Choroid plexus epithelial cell (primary cell): Measurements from ENCODE around the gene ABCB8.

Experiments
- DNase-seq: peaks from one replicate; pipeline ENCODE4 v3.0.0-alpha.2; 2010; ENCODE audit warnings: low read depth
- H3K4me3 ChIP-seq: 2 replicates; pipeline ENCODE4 v1.5.1; 2011; ENCODE audit warnings: low read depth, mild to moderate bottlenecking, control low read depth, low read length, moderate library complexity
- TF ChIP-seq, protein P1 (sequence below): conservative IDR thresholded peaks from 2 replicates; pipeline ENCODE4 v1.5.1; 2011; ENCODE audit warnings: low read depth, mild to moderate bottlenecking, control low read depth, inconsistent platforms, low read length, moderate library complexity

ABCB8 gene

DNA sequence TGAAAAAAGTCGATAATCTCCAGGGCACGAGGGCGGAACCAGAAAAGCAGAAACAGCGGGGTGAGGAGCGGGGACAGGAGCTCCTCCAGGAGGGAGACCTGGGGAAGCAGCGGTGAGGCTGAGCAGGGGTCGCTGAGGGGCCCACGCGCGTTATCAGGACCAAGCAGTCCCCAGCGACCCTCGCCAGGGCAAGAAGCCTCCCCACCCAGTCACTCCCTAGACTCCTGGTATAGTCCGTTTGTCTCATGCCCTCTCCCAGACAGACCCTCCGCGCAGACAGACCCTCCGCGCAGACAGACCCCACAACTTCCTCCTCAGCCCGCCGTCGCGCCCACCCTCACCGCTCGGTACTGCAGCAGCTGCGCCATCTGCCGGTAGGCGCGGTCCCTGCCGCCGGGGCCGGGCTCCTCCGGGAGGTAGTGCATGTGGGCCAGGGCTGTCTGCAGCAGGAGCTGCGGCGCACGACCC is 10.3 kb upstream of the ABCB8 start:
- peak; percentile 57 for DNase-seq
- no peak overlapping the region for H3K4me3 ChIP-seq
- TF ChIP-seq, protein P1, sequence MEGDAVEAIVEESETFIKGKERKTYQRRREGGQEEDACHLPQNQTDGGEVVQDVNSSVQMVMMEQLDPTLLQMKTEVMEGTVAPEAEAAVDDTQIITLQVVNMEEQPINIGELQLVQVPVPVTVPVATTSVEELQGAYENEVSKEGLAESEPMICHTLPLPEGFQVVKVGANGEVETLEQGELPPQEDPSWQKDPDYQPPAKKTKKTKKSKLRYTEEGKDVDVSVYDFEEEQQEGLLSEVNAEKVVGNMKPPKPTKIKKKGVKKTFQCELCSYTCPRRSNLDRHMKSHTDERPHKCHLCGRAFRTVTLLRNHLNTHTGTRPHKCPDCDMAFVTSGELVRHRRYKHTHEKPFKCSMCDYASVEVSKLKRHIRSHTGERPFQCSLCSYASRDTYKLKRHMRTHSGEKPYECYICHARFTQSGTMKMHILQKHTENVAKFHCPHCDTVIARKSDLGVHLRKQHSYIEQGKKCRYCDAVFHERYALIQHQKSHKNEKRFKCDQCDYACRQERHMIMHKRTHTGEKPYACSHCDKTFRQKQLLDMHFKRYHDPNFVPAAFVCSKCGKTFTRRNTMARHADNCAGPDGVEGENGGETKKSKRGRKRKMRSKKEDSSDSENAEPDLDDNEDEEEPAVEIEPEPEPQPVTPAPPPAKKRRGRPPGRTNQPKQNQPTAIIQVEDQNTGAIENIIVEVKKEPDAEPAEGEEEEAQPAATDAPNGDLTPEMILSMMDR = peak; percentile 87

GRCh38 chr7:151018421-151019129 is 9.7 kb upstream of the ABCB8 start:
- H3K4me3 ChIP-seq = peak overlapping the region; percentile 26
- peak; percentile 44 for DNase-seq
- TF ChIP-seq, protein P1 = no peak

- TF ChIP-seq, protein P1 = no peak
- DNase-seq = no peak
- H3K4me3 ChIP-seq = peak overlapping the region; percentile 26
Observed at GRCh38 chr7:151019130-151019447, 9.2 kb upstream of the ABCB8 start.

- H3K4me3 ChIP-seq = no peak overlapping the region
- no peak for DNase-seq
- TF ChIP-seq, protein P1 = no peak
Observed at GRCh38 chr7:151020231-151020630, 8.0 kb upstream of the ABCB8 start.

- H3K4me3 ChIP-seq = no peak overlapping the region
- DNase-seq = no peak
- TF ChIP-seq, protein P1 = no peak
Observed at GRCh38 chr7:151023232-151023631, 5.0 kb upstream of the ABCB8 start.

- DNase-seq = no peak
- TF ChIP-seq, protein P1 = no peak
- H3K4me3 ChIP-seq = no peak within 1 kb of the TSS
Observed at GRCh38 chr7:151024435-151025056, 3.7 kb upstream of the ABCB8 start, which contains the start of gene ATG9B. Gene ATG9B (minus strand): TSS chr7:151024494. CDS start chr7:151024423, 71 bp downstream.
